Esophagus muscularis mucosa (tissue), 4 donors: ENCODE results near the gene WAS.

Experiments used
- EP300 ChIP-seq: sonication (generic); formaldehyde crosslinking; IDR thresholded peaks from one replicate; pipeline ENCODE4 v1.6.1; 2017; ENCODE audit warnings: antibody characterized with exemption
- POLR2A ChIP-seq: fragments of 450-650 bp; IDR thresholded peaks from one replicate; pipeline ENCODE4 v1.6.1; 2017; ENCODE audit warnings: antibody characterized with exemption, moderate library complexity, mild to moderate bottlenecking, low read depth
- POLR2AphosphoS5 ChIP-seq, 2 donors: sonication (generic); formaldehyde crosslinking; IDR thresholded peaks; one replicate each; pipeline ENCODE4 v1.6.1; 2017; ENCODE audit warnings: antibody characterized with exemption in 2 of 2
- TF ChIP-seq, protein P1 (sequence below), 3 experiments: fragments of 200-600 bp in 2 of 3; fragments of 450-650 bp in 1 of 3; sonication (generic) in 2 of 3; IDR thresholded peaks; one replicate each; pipeline ENCODE4 v1.5.1; 2017 to 2019; ENCODE audit warnings: antibody characterized with exemption in 3 of 3, mild to moderate bottlenecking in 2 of 3, moderate library complexity in 1 of 3

DNA sequence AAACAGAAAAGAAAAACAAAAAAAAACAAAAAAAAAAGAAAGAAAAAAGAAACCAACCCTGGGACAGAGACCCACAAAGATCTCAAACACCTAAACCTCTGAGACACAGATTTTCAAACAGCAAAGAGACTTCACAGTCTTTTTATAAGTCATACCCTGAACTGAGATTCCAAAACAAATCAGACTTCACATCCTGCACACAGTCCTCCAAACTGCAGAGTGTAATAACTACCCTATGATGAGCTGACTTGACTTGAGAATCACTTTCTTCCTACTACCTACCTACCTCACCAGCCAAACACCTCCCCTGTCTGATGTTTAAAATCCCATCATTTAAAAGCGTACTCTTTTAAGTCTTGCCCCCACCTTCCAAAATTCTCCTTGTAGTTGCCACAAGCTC lies 52.7 kb downstream of the WAS start:
- TF ChIP-seq, protein P1, sequence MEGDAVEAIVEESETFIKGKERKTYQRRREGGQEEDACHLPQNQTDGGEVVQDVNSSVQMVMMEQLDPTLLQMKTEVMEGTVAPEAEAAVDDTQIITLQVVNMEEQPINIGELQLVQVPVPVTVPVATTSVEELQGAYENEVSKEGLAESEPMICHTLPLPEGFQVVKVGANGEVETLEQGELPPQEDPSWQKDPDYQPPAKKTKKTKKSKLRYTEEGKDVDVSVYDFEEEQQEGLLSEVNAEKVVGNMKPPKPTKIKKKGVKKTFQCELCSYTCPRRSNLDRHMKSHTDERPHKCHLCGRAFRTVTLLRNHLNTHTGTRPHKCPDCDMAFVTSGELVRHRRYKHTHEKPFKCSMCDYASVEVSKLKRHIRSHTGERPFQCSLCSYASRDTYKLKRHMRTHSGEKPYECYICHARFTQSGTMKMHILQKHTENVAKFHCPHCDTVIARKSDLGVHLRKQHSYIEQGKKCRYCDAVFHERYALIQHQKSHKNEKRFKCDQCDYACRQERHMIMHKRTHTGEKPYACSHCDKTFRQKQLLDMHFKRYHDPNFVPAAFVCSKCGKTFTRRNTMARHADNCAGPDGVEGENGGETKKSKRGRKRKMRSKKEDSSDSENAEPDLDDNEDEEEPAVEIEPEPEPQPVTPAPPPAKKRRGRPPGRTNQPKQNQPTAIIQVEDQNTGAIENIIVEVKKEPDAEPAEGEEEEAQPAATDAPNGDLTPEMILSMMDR (IDR thresholded peaks at IDR 0.05), result no peak
- TF ChIP-seq POLR2A, result no peak
- TF ChIP-seq EP300, result no peak
- no peak for TF ChIP-seq POLR2AphosphoS5 (IDR thresholded peaks at IDR 0.05)
